HG03095 (cell line): Measurements from ENCODE around the gene AHSP.
"Not testable (repeated sequence)": the region's sequence is repeated elsewhere in the genome, so short reads cannot be mapped to it uniquely, and the experiment has no call there.

ENCODE experiments used
- ATAC-seq: cut with Tn5 transposase; IDR thresholded peaks from one replicate; pipeline ENCODE4 v1.9.1; 2021; ENCODE audit warnings: moderate library complexity; ENCODE audit not compliant: unreplicated experiment

The AHSP gene

DNA sequence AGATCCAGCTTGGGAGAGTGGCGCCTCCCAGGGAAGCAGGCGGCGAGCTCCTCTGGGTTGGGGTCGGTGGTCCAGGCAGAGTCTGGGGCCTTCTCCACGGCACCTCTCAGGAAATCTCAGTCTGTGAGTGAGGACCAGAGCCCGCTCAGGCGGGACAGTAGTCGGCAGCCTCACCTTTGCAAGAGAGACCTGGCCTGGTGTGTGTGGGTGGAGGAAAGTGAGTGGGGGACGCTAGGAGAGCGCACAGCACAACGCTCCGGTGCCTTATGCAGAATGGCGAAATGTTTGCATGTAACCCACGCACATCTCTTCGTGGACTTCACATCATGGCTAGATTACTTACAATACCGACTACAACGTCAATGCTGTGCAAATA is 2.2 kb downstream of the AHSP start:
- no peak for ATAC-seq

DNA sequence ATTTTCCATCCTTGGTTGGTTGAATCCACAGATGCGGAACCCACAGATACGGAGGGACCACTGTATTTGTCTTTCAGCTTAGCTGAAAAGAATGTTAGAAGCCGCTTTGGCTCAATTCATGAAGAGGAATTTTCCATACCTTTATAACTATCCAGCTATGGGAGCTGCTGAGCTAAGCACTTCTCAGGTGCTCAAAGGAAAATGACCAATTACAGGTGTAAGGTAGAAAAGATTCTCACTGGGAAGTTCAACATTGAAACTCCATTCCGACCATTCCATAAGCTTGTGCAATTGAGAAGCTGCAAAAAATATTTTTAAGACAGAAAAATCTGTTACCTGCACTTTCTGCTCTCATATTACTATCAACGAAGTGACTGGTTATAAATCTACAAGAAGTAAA is 2.7 kb downstream of the AHSP start:
- ATAC-seq = no peak

DNA sequence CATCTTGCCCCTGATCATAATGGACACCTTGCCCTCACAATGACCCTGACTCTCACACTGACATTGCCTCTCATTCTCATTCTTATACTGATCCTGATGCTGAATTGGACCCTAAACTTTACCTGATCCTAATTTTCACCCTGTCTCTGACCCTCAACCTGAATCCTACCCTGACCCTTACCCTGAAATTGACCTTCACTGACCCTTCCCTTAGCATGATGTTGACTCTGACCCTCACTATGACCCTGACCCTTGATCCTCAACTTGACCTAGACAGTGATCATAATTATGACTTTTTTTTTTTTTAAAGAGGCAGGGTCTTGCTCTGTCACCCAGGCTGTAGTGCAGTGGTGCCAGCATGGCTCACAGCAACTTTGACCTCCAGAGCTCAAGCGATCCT is 3.4 kb downstream of the AHSP start:
- ATAC-seq = no peak

DNA sequence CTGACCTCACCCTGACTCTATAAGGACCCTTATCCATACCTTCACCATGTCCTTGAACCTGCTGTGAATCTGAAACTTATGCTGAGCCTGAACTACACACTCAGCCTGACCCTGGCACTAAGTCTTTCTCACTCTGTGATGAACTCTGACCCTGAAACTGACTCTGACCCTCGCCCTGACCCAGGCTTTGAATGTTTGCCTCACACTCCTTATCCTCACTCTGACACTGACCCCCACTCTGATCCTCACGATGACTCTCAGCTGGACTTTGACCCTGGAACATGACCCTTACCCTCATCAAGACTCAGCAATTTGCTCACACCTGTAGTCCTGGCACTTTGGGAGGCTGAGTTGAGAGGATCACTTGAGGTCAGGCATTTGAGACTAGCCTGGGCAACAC is 4.4 kb downstream of the AHSP start:
- ATAC-seq = no peak

DNA sequence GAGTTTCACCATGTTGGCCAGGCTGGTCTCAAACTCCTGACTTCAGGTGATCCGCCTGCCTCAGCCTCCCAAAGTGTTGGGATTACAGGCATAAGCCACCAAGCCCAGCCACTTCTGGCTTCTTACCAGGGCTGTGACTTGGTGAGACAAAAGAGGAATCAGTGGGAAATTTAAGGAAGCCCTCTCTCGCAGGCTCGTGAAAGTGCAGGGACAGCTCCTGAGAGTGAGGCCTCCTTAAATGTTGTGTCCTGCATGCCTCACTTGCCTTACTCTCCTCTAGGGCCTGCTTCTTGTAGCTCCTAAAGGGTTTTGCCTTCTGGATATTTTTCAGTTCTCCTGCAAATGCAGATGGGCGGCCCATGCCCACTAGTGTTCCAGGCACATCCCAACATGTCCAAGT is 5.2 kb downstream of the AHSP start:
- ATAC-seq = no peak

DNA sequence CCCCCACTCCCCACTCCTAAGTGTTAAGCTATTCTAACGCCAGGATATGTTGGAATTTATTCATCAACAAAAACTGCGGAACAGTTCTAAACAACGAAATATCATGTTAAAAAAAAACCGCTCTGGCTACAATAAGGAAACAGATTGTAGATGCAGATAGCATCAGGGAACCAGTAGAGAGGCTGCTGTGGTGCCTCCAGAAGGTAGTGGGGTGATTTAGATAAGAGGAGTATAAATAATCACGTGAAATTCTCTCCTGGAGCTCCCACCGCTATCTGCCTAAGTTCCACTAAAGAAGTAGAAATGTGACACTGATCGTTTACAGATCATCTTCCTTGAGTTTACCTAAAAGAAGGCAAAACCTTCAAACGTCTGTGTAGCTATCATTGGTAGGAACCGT is 8.0 kb downstream of the AHSP start:
- no peak for ATAC-seq

DNA sequence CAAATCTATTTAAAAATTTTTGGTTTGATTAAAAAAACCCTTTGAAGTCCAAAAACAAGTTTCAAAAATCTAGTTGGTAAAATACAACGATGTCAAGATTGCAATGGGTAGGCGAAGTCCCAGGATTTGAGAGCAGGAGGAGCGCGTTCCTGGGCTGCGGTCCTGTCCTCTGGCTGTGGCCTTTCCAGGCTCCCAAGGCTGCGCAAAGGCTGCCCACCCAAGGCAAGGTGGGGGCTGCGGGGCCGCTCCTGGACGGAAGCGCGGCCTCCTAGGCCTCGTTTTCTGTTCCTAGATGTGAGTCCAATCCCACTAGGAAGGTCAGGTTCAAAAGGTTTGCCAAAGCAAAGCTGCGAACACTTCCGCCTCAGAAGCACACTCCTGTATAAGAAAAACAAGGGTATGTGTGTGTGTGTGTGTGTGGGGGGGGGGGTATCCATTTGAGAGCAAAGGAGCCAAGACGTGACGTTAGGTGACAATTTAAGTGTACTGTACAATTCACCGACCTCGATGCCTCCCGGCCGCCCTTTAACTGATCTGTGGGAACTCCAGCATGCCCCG is 9.2 kb downstream of the AHSP start:
- no peak for ATAC-seq

DNA sequence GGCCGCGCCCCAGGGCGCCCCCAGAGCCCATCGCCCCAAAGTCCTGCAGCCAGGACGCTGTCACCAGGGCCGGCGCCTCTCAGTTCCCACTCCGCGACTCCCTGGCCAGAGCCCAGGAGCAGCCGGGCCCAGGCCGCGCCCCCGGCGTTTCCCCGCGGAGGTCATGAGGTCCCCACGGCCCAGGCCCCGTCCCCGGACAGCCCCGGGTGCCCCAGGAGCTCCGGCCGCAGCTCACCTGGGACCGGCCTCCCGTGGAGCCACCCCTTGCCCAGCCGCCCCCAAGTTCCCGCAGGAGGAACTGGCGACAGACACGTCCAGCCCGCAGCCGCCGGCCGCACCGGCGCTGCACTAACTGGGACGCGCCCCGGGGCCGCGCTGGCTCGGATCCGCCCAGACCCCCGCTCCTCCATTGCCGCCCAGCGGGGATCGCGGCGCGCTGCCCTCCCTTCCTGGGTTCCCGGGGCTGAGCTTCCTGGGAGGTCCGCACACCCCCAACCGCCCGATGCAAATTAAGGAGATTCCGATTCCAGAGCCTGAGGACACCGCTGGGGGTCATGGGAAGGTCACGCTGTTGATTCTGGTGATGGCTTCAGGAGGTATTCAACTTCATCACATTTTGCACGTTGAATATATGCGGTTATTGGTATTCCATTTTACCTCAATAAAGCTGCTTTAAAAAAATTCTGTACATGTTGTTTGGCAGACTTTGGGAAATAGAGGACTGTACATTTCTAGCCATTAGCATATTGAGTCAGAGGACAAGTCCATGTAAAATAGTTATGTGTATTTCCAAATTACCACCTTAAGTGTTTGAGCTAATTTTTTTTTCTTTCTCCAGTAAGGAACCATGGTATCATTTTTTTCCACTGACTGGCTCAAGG is 9.9 kb downstream of the AHSP start:
- ATAC-seq = no peak

DNA sequence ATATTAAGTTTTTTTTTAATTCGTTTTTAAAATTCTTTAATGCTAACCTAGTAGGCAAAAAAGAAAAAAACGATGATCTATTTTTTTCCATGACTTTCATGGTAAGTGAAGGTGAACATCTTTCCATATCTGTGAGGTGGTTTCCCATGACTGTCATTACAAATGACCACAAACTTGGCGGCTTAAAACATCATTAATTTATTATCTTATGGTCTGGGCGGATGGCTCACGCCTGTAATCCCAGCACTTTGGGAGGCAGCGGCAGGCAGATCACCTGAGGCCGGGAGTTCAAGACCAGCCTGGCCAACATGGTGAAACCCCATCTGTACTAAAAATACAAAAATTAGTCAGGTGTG is 10.5 kb downstream of the AHSP start:
- ATAC-seq = not testable (repeated sequence)

DNA sequence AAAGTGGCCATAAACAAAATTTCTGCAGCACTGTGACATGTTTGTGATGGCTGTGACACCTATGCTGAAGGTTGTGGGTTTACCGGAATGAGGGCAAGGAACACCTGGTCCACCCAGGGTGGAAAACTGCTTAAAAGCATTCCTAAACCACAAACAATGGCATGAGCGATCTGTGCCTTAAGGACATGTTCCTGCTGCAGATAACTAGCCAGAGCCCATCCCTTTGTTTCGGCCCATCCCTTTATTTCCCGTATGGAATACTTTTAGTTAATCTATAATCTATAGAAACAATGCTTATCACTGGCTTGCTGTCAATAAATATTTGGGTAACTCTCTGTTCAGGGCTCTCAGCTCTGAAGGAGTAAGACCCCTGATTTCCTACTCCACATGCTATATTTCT is 12.1 kb downstream of the AHSP start:
- ATAC-seq = not testable (repeated sequence)

DNA sequence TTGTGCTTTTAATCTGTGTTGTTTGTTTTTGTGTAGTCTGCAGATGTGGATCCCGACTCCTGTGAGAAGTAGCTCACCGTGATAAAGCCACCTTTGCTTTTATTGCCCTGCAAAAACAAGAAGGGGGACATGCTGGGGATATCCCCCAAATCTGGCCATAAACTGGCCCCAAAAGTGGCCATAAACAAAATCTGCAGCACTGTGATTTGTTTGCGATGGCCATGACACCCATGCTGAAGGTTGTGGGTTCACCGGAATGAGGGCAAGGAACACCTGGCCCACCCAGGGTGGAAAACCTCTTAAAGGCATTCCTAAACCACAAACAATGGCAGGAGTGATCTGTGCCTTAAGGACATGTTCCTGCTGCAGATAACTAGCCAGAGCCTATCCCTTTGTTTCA is 15.1 kb downstream of the AHSP start:
- ATAC-seq = no peak

DNA sequence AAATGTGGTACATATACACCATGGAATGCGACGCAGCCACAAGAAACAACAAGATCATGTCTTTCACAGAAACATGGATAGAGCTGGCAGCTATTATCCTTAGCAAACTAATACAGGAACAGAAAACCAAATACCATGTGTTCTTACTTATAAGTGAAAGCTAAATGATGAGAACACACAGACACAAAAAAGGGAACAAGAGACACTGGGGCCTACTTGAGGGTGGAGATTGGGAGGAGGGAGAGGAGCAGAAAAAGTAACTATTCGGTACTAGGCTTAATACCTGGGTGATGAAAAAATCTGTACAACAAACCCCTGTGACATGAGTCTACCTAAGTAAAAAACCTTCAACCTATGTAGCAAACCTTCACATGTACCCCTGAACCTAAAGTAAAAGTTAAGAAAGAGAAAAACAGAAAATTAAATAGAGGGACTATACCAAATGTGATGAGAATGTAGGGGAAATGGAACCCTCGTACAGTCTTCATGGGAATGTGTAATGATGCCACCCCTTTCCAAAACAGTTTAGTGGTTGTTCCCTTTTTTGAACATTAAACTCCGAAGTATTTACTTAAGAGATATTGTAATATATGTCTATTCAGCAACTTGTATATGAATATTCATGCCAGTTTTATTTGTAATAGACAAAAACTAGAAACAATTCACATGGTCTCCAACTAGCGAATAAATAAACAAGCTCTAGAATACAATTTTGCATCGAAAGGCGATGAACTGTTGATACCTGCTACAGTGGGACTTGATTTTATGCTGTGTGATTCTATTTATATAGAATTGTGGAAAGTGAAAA is 33.9 kb downstream of the AHSP start:
- ATAC-seq = no peak

DNA sequence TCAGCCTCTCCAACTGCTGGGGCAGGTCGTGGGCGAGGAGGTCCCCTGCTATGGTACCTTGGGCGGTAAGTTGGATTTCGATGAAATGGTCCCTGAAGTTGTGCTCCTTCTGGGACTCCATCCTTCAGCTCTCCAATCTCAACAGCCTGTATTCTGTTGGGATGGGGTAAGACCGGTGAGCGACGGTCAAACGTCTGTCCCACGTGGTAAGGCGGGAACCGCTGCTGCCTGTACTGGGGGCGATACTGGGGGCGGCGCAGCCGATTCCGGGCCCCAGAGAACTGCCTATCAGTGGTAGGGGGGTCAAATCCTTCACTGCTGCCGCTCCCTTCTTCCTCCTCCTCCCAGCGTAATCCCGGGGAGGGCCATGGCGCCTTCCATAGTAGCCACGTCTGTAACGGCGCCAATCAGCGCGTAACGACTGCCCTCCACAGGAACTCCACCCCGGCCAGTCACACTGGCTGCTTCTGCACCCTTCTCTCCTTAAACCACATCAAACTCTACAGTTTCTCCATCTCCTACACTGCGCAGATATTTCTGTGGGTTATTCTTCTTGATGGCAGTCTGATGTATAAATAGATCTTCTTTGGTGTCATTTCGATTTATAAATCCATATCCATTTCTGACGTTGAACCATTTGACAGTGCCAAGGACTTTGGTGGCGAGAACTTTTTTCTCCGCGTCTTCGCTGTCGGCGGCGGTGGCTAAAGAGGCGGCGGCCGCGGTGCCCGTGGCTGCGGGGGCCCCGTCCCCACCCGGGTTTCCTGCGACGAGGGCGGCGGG is 41.1 kb downstream of the AHSP start:
- no peak for ATAC-seq

DNA sequence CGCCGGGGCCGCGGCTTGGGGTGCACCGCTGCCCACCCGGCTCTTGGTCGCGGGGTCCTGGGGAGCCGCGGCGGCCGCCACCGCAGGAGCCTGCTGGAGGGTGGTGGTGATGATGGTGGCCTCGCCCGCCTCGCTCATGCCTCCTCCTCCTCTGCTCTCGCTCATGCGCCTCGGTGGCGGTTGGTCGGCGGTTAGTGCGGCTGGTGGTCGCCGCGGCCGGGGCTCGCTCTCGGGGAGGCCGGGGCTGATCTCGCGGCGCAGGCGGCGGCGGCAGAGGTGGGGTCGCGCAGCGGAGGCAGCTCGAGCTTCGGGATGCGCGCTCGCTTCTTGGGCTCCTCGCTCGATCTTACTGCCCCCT is 41.6 kb downstream of the AHSP start:
- ATAC-seq = no peak

DNA sequence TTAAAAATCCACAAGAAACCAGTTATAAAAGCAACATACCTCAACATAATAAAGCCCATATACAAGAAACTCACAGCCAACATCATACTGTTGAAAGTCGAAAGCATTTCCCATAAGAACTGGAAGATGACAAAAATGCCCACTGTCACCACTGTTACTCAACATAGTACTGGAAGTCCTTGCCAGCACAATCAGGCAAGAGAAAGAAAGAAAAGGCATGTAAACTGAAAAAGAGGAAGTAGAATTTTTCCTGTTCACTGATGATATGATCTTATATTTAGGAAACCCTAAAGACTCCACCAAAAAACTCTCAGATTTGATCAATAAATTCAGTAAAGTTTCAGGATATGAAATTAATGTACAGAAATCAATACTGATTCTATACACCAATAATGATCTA is 45.1 kb downstream of the AHSP start:
- ATAC-seq = no peak

DNA sequence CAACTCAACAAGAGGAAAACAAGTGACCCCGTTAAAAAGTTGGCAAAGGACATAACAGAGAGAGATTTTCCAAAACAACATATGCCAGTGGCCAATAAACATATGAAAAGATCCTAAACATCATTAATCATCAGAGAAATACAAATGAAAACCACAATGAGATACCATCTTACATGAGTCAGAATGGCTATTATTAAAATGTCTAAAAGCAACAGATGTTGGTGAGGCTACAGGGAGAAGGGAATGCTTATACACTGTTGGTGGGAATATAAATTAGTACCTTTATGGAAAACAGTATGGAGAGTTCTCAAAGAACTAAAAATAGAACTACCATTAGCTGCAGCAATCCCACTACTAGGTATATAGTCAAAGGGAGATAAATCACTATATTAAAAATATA is 46.5 kb downstream of the AHSP start:
- ATAC-seq = not testable (repeated sequence)

DNA sequence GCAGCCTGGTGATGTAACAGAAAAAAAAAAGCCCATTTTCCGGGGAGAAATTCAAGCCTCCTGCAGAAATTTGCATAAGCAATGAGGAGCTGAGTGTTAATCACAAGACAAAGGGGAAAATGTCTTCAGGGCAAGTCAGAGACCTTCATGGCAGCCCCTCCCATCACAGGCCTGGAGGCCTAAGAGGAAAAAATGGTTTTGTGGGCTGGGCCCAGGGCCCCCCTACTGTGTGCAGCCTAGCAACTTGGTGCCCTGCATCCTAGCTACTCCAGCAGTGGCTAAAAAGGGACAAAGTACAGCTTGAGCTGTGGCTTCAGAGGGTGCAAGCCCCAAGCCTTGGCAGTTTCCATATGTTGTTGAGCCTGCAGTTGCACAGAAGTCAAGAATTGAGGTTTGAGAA is 49.7 kb downstream of the AHSP start:
- no peak for ATAC-seq
